ENCODE measurements around the gene MAGI2.

DNA sequence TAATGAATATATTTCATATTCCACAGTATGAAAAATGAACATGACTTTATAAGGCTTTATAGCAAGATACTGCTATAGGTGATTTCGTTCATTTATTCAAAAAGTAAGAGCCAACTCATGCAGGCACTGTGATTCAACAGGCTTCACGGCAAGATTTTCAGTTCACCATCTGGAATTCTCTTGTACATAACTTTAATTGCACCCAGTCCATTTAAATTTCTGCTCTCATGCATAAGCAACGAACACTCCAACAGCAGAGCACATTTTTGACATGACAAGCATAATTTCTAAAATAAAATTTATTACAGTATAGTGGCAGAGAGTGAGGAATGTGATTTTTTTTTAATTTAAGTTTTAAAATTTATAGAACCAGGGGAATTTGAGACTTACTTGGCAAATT is 1218.8 kb downstream of the MAGI2 start:
- TF ChIP-seq TARDBP (CRISPR knock-in tag; IDR thresholded peaks at IDR 0.05), result no peak
- no peak for TF ChIP-seq ZNF563 (CRISPR knock-in tag; IDR thresholded peaks at IDR 0.05)
- TF ChIP-seq FOXJ3 (CRISPR knock-in tag; IDR thresholded peaks at IDR 0.05; ENCODE audit: borderline replicate concordance), result no peak
- no peak for TF ChIP-seq CHD4 (IDR thresholded peaks at IDR 0.05; ENCODE audit: borderline replicate concordance, low read length)
- TF ChIP-seq ZNF274 (CRISPR knock-in tag; IDR thresholded peaks at IDR 0.05), result no peak
- no peak for TF ChIP-seq EHMT2 (IDR thresholded peaks at IDR 0.05; ENCODE audit: borderline replicate concordance, low read depth, low read length)
- no peak for TF ChIP-seq NRL (CRISPR knock-in tag; IDR thresholded peaks at IDR 0.05; ENCODE audit: borderline replicate concordance)
- TF ChIP-seq FOSL2 (CRISPR knock-in tag; IDR thresholded peaks at IDR 0.05), result no peak
- TF ChIP-seq, protein P1, sequence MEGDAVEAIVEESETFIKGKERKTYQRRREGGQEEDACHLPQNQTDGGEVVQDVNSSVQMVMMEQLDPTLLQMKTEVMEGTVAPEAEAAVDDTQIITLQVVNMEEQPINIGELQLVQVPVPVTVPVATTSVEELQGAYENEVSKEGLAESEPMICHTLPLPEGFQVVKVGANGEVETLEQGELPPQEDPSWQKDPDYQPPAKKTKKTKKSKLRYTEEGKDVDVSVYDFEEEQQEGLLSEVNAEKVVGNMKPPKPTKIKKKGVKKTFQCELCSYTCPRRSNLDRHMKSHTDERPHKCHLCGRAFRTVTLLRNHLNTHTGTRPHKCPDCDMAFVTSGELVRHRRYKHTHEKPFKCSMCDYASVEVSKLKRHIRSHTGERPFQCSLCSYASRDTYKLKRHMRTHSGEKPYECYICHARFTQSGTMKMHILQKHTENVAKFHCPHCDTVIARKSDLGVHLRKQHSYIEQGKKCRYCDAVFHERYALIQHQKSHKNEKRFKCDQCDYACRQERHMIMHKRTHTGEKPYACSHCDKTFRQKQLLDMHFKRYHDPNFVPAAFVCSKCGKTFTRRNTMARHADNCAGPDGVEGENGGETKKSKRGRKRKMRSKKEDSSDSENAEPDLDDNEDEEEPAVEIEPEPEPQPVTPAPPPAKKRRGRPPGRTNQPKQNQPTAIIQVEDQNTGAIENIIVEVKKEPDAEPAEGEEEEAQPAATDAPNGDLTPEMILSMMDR (CRISPR knock-in tag; IDR thresholded peaks at IDR 0.05), result no peak
- TF ChIP-seq, protein P2, sequence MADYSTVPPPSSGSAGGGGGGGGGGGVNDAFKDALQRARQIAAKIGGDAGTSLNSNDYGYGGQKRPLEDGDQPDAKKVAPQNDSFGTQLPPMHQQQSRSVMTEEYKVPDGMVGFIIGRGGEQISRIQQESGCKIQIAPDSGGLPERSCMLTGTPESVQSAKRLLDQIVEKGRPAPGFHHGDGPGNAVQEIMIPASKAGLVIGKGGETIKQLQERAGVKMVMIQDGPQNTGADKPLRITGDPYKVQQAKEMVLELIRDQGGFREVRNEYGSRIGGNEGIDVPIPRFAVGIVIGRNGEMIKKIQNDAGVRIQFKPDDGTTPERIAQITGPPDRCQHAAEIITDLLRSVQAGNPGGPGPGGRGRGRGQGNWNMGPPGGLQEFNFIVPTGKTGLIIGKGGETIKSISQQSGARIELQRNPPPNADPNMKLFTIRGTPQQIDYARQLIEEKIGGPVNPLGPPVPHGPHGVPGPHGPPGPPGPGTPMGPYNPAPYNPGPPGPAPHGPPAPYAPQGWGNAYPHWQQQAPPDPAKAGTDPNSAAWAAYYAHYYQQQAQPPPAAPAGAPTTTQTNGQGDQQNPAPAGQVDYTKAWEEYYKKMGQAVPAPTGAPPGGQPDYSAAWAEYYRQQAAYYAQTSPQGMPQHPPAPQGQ (CRISPR knock-in tag; IDR thresholded peaks at IDR 0.05; ENCODE audit: borderline replicate concordance), result no peak
